NK-92 treated with Interleukin-12 subunit alpha and Interleukin-12 subunit beta, amount 100 ng/mL, for 24 hours (cell line): ENCODE results near the gene AGXT2.

Experiments
- DNase-seq: peaks from one replicate; lab custom pipeline; 2025; lab: John Stamatoyannopoulos, UW

The AGXT2 gene

GRCh38 chr5:34967540-34967939 lies 80.2 kb downstream of the AGXT2 start:
- no peak for DNase-seq

- DNase-seq: peak; percentile 58
Observed at GRCh38 chr5:34959323-34959722, 88.4 kb downstream of the AGXT2 start.

- peak; percentile 8 for DNase-seq
Observed at GRCh38 chr5:34957857-34958690, 89.7 kb downstream of the AGXT2 start.

GRCh38 chr5:34957321-34957720 lies 90.4 kb downstream of the AGXT2 start:
- DNase-seq: no peak
